ENCODE data around the gene ADM. TPM values are rescaled to one million over a fixed set of nuclear protein-coding genes. Genes with fewer than 3 reads are reported as not detected.
A peak's percentile ranks its signal among the peaks of the same experiment; 100 is the strongest.

ADM gene
- total RNA-seq, 1 donor from 2014 or later = 785 TPM

DNA sequence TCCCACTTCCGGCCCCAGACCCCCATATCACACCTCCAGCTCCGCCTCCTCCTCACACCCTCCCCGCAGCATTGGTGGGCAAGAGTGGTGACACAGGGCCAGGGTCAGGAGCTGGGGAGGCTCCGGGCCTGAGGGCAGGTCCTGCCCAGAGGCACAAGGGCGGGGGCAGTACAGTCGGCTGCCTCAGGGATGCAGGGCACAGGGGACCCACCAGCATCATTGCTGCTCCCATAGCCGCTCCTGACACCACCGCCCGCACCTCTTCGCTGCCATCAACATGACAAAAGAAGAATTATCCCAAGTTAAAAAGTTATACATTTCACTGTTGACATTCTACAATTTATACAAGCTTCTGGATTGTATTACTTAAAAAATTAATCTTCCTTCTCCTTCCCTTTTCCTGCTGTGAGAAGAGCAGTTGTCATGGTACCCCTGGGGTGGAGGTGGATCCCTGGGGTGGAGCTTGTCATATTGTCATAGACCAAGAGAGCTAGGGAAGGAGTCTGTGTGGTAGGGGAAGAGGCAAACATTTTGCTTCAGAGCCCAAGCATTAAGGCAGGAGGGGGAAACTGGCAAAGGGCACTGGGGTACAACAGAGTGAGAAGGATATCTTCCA, 15.0 kb upstream of the ADM start:
- no peak for DNase-seq (ENCODE audit: low read depth in 2 of 2)

DNA sequence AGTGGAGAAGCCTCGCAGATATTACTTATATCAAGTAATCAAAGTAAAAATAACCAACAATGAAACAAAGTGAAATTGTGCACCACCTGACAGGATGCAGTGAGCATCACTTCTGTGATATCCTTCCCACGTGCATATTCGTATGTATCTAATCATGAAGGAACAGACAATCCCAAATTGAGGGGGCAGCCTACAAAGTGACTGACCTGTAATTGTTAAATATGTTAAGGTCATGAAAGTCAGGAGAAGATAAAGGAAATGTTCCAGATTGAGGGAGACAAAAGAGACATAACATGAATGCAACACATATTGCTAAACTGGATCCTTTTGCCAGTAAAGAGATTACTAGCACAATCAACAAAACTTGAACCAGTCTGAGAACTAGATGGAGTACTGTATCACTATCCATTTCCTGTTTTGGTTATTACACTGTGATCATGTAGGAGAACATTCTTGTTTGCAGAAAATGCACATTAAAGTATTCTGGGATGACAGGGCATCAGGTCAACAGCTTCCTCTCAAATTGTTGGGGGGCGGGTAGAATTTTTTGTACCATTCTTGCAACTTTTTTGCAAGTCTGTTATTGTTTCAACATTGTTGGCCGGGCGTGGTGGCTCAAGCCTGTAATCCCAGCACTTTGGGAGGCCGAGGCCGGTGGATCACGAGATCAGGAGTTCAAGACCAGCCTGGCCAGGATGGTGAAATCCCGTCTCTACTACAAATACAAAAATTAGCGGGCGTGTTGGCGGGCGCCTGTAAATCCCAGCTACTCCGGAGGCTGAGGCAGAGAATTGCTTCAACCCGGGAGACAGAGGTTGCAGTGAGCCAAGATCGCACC, 12.9 kb upstream of the ADM start:
- peak; percentile 24 to 90 for DNase-seq (ENCODE audit: low read depth in 2 of 2)

- peak; percentile 92 to 95 for DNase-seq (ENCODE audit: low read depth in 2 of 2)
Measured at GRCh38 chr11:10293423-10294289, 11.2 kb upstream of the ADM start, which contains the start of gene SBF2. SBF2 (minus strand) TSS chr11:10294219; CDS start chr11:10294069, 150 bp downstream.

DNA sequence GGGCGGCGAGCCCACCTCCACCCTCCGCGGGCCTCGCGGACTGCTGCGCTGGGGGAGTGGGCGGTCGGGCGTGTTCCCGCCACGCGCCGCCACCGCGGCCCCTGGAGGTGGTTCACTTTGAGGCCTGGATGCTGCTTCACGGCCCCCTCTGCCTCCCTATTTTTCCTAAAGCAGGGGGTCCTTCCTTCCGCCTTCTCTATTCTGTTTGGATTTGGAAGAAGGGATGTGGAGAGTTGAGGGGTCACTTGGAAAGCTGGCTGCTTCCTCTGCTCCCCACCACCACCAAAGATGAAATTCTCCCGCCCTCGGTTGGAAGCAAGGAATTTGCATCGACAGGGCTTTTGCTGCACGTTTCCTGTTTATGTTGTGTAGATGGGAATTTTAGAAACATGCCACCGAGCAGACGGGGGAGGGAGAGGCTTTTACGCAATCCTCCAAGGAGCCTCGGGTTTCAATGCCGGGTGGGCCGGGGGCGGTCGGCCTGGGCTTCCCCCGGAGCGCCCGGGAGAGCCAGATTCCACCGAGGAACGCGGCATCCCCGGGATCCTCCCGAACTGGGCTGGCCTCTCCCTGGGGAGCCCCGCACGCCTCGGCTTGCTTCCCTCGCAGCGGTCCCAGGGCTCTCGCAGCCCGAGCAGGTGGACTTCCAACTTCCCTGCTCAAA, 10.5 kb upstream of the ADM start:
- DNase-seq (ENCODE audit: low read depth in 2 of 2) = peak; percentile 61 to 64

DNA sequence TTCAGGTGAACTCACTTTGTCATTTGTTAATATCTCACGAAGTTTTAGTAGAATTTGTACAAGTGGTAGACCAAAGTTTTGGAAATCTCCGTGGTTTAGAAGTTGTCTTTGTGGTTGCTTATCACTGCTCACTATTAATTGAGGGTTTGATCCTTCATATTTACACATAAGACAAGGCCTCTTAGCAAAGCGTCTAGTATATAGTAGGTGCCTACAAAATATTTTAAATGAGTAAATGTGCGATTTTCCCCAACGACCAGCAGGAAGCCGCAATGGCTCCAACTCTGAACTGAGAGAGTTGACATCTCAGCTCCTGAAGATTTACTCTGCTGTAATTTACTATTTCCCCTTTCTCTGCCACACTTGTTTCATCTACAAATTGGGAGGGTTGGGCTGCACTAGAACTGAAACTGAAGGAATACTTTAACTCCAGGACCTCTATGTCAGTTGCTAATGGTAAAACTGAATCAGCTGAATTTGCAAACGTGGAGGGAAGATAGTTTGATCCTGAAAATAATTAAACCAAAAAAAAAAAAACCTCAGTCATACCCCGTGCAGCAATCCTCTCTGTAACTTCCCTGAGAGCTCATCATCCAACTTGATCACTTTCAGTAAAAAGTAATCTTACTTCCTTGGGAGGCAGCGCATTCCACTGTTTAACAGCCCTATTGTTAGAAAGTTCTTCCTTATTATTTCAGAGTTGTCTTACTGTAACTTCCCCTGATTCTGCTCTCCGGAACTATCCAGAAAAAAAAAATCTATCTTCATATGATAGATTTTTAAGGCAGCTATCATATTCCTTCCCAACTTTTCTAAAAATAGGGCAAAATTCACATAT, 9.6 kb upstream of the ADM start:
- peak; percentile 18 to 40 for DNase-seq (ENCODE audit: low read depth in 2 of 2)

GRCh38 chr11:10298342-10298741, 6.5 kb upstream of the ADM start:
- DNase-seq (ENCODE audit: low read depth in 2 of 2) = no peak

DNA sequence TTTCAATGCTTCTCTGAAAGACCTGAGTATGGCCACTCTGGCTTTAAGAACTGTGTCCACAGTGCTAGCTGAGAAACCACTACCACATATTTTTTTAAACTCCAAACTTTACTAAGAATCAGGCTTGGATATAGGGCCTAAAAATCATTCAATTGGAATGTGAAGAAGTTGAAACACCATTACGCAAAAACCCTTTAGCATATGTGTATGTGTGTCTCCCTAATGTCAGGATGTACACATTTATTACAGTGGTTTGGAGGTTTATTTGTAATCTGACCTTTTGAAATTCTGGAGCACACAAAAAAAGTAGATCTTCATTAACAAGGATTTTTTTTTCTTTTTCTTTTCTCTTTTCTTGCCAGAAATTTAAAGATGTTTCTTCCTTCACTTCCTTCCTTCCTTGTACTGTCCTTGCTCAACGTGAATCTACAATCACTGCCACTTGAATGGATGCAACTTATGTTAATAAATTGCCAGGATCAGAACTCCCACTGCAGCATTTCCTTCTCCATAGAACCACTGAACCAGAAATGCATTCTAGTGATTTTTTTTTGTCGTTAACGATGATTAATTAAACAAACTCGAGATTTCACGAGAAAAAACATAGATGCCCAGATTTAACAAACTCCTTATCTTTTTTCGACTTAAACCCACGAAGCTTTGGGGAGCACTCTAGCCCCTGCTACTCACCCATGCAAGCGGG, 3.1 kb upstream of the ADM start:
- DNase-seq (ENCODE audit: low read depth in 2 of 2) = no peak

GRCh38 chr11:10302359-10302743, 2.5 kb upstream of the ADM start:
- DNase-seq (ENCODE audit: low read depth in 2 of 2) = no peak

- peak; percentile 71 to 79 for DNase-seq (ENCODE audit: low read depth in 2 of 2)
Measured at GRCh38 chr11:10302744-10303557, 1.9 kb upstream of the ADM start.

- peak; percentile 31 to 47 for DNase-seq (ENCODE audit: low read depth in 2 of 2)
Measured at GRCh38 chr11:10303558-10304363, 1.1 kb upstream of the ADM start.

DNA sequence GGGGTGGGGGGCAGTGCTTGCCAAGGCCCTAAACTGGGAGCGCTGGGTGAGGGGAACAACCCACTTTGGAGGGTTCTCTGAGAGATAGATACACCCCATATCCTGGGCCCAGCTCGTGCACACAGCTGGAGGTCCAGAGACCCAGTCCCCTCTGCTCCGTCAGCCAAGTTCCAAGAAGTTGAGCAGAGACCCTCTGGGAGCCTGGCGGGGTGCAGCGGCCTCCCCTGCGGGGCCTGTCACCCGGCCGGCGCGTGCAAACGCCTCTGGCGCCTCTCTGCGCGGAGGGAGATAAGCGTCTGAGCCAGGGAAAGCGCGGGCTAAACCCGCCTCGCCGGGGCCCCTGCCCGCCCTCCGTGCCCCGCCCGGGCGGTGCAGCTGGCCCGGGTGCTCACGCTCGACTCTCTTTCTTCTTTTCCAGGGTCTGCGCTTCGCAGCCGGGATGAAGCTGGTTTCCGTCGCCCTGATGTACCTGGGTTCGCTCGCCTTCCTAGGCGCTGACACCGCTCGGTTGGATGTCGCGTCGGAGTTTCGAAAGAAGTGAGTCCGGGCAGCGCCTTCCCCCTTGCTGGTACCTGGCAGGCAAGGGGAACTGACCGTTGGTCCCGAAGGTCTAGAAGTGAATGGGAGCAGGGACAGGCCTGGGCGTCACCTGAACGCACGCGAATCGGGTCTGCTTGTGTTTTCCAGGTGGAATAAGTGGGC, 540 bp downstream of the ADM start:
- DNase-seq (ENCODE audit: low read depth in 2 of 2) = peak; percentile 52 to 64

DNA sequence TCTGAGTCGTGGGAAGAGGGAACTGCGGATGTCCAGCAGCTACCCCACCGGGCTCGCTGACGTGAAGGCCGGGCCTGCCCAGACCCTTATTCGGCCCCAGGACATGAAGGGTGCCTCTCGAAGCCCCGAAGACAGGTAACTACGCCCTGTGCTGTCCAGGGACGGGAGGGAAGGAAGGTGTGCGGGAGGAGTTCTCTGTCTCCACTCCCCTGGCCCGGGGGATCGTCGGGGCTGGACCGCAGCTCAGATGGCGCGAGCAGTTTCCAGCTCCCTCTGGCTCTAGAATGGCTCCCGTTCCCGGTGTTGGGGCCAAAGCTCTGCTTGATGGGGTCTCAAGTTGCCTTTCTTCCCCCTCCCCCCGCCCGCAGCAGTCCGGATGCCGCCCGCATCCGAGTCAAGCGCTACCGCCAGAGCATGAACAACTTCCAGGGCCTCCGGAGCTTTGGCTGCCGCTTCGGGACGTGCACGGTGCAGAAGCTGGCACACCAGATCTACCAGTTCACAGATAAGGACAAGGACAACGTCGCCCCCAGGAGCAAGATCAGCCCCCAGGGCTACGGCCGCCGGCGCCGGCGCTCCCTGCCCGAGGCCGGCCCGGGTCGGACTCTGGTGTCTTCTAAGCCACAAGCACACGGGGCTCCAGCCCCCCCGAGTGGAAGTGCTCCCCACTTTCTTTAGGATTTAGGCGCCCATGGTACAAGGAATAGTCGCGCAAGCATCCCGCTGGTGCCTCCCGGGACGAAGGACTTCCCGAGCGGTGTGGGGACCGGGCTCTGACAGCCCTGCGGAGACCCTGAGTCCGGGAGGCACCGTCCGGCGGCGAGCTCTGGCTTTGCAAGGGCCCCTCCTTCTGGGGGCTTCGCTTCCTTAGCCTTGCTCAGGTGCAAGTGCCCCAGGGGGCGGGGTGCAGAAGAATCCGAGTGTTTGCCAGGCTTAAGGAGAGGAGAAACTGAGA, 1.4 kb downstream of the ADM start:
- peak; percentile 37 to 44 for DNase-seq (ENCODE audit: low read depth in 2 of 2)

DNA sequence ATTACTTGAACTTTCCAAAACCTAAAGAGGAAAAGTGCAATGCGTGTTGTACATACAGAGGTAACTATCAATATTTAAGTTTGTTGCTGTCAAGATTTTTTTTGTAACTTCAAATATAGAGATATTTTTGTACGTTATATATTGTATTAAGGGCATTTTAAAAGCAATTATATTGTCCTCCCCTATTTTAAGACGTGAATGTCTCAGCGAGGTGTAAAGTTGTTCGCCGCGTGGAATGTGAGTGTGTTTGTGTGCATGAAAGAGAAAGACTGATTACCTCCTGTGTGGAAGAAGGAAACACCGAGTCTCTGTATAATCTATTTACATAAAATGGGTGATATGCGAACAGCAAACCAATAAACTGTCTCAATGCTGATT, 2.1 kb downstream of the ADM start:
- peak in 1 of 2 donors; percentile 65 for DNase-seq (ENCODE audit: low read depth in 2 of 2)

DNA sequence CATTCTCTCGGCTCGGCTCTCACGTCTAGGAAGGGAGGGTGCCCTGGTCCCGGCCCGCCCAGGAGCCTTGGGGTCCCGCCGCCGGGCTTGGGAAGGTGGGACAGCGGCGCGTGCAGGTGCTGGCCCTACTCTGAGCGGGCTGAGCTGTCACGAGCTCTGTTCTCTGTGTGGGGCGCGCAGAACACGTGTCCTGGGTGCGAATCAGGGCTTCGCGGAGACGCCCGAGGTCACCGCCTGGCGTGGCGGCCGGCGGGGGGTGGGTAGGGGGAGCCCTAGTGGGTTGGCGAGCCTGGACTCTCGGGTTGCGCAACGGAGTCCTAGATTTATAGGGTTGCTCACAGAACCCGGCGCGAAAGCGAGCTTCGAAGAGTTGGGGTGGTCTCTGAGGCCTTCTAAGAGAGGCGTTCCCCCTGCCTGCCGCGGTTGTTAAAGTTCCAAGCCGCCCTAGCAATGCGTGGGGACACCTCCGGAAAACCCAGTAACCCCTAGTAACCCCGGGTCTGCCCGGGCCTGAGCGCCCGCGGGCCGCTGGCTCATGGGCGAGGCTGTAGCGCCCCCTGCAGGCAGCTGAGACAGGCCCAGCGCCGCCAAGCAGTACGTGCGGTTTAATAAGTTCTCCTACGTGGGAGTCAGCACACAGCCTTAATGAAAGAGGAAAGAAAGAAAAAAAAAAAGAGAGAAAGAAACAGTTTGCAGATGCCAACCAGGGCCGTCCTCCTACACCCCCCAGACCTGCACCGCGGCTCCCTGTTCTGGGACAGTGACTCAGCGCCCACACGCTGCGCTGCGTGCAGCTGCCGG, 2.7 kb downstream of the ADM start:
- DNase-seq (ENCODE audit: low read depth in 2 of 2) = peak; percentile 93 to 96

GRCh38 chr11:10308201-10308954, 3.5 kb downstream of the ADM start:
- no peak for DNase-seq (ENCODE audit: low read depth in 2 of 2)
